HG02610 (cell line): ENCODE results near the gene PROCA1.
"Not testable (repeated sequence)": the region's sequence is repeated elsewhere in the genome, so short reads cannot be mapped to it uniquely, and the experiment has no call there.

Source experiments
- ATAC-seq: cut with Tn5 transposase; IDR thresholded peaks from one replicate; pipeline ENCODE4 v1.9.1; 2021; ENCODE audit warnings: mild to moderate bottlenecking, moderate library complexity; ENCODE audit not compliant: unreplicated experiment

The PROCA1 gene

DNA sequence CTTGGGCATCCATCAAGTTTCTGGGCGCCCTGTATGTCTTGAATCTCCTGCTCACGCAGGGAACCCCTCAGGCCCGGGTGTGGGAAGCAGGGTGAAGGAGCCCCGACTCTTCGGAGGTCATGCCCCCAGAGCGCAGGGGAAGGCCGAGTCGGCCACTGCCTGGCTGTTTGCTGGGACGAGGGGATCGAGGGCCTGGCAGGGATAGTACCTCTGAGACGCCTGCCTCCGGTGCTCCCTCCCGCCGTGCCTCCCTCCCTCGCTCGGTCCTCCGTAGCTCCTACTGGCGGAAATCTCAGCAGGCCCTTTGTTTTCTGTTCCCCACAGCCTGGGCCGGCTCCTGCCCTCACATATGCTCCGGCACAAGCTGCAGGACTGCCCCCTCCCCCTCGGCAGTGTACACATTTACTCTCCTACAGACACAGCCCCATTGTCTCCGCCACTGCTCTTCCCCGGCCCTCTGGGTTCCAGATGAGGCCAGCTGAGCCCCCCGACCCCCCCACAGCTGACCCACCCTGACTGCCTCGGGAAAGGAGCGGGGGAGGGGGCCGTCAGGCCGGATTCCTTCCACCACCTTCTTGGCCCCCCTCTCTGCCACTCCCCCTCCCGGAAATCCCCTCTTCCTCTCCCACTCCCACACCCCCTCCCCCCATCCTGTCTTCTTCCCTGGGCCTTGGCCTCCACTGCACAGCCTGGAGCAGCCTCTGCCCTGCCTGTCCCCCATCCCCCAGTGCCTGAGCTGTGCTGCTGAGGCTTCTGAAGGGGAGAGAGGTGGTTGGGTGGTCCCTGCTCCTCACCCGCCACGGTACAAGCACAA lies 33.5 kb upstream of the PROCA1 start:
- ATAC-seq, result no peak

DNA sequence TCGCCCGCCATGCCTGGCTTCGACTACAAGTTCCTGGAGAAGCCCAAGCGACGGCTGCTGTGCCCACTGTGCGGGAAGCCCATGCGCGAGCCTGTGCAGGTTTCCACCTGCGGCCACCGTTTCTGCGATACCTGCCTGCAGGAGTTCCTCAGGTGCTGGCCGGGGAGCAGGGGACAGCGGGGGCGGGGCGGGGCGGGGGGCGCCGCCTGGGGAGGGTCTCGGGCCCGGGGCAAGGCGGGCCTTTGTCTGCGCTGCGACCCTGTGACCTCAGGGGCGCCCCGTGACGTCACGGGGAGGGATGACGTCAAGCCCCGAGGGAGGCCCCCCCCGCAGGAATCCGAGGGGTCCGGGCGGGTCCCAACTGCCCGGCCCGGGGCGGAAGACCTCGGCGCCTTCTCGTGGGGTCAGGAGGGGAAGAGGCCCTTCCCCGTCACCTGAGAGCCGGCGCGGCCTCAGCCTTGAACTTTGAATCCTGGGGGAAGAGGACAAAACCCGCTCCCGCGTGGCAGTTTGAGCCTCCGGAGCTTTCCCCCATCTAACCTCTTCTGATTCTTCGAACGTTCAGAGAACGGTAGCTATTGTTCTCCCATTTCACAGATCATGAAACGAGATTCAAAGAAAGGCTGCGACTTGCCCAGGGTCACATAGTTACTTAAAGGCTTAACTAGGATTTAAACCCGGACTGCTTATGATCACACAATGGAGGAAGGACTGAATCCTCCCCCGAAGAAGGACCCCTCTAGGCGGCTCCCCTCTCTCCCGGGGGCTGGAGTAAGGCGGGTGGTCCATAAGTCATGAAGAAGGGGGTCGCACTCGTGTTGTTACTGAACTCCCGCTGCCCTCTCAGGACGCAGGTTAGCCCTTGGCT lies 32.6 kb upstream of the PROCA1 start:
- ATAC-seq, result peak; percentile 23

DNA sequence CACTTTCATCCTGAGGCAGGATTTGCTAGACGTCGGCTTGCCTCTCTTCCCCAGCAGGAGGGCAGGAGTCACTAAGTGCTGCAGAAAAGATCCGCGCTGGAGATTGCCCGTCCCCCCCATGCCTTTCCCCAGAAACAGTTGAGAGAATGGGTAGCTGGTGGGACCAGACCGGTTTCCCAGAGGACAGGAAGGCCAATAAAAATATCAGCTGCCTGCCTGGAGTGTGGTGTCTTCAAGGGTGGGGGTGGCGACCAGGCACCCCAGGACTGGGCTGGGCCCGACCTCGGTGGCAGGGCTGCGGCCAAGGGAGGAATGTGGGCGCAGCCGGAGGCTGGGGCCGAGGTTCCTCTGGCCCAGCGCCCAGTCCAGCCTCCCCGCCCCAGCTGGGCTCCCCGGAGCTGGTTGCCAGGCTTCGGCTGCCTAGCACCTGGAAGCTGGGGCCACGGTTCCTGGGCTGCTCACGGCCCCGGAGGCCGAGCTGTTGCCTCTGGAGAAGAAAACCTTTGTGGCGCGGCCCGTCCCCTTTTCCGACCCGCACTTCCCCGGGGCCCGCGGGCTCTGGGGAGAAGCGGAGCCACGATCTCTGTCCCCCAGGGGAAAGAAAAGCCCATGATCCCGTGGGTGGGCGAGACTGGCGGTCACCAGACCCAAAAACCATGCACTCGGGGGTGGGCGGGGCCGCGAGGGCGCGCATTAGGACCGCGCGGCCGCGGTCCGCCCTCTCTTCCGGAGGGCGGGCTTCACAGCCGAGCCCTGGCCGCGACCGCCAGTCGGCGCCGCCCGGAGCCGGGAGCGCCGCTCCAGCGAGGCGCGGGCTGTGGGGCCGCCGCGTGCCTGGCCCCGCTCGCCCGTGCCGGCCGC lies 31.8 kb upstream of the PROCA1 start, which contains the start of gene TRAF4:
TRAF4 (plus strand) TSS at position 769 of the 861 bp plus-strand sequence. CDS start 102 bp downstream, outside the sequence.
- ATAC-seq, result peak; percentile 61

DNA sequence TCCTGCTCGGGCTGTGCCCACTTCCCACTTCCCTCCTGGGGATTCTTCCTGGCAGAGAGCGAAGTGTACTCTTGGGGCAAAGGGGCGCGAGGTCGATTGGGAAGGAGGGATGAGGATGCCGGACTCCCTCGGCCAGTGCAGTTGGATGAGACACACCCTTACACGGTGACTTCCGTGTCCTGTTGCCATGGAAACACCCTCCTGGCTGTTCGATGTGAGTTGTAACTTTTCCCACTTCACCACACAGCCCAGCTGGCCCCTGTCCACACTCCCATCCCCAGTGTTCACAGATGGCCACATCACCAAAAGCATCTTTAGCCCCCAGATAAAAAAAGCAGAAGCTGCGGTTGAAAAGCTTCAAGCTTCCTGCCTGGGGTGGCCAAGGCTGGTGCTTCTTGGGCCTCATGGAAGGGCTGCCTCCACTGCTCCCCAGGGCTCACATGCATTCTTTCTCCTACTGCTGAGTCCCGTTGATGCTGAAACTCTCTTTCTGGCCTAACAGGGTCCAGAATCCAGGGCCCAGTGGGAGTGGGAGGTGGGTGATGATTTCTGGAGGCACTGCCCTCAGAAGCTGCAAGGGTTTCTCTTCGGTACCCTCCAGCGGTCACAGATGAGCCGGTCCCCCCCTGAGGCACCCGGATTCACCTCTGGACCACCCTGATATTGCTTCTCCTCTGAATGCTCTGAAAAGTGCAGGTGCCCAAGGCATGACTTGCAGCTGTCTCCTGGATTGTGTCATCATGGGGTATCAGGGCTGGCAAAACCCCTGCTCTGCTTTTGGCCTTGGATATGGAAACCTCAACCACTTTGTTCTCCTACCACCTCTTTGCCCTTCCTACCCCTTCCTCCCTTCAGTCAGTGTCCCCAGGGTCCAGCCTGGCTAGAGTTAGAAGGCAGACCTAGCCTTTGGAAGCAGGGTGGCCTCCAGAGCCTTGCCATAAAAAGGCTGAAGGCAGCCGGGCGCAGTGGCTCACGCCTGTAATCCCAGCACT lies 30.0 kb upstream of the PROCA1 start:
- ATAC-seq, result no peak

DNA sequence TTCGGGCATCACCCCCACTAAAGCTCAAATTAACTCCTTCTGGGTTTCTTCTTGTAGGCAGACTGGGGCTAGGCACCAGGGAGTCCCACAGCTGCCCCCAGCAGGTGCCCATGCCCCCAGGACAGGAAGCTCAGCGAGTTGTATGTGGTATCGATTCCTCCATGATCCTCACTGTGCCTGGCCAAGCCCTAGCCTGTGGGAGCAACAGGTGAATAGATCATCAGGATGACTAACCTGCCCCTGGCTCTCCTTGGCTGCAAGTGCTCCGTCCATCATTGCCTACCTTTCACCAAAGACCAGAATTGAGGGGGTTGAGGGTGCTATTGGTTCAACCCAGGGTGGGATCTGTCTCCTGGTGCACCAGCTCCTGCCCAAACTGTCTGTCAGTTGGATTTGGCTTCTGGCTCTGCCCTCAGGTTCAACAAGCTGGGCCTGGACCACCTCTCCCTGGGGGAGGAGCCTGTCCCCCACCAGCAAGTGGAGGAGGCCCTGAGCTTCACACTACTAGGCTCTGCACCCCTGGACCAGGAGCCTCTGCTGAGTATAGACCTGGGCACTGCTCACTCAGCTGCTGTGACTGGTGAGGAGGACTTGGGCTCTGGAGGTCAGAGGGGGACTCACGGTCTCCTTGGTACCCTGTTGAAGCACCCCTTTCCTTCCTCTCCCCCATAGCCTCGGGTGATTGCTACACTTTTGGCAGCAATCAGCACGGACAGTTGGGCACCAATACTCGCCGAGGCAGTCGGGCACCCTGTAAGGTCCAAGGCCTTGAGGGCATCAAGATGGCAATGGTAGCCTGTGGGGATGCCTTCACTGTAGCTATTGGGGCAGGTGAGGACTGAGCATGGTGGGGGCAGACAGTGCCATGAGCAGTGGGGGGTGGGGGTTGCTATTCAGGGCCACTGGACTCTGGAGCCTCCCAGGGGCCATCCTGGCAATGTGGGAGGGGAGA lies 29.0 kb upstream of the PROCA1 start:
- no peak for ATAC-seq

DNA sequence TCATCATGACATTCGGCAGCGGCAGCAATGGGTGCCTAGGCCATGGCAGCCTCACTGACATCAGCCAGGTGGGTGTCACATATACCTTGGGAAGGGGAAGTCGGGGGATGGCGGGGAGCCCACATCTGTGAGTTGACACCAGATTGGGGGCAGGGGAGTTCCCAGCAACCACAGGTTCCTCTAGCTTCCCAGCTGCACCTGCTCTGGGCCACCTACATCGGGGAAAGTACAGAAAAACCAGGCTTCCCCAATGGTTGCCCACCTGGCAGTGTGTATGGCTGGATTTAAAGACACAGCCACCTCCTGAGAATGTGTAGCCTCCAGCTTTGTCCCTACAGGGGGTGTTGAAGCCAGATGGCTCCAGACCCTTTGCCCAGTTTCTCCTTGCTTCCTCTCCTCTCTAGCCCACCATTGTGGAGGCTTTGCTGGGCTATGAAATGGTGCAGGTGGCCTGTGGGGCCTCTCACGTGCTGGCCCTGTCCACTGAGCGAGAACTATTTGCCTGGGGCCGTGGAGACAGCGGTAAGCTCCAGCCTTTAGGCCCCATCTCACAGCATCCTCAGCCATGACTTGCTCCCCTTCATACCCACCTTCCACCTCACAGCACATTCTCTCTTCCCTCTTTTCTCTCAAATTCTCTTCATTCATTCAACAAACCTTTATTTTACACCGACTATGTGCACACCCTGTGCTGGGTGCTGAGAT lies 27.1 kb upstream of the PROCA1 start:
- ATAC-seq, result peak; percentile 31

DNA sequence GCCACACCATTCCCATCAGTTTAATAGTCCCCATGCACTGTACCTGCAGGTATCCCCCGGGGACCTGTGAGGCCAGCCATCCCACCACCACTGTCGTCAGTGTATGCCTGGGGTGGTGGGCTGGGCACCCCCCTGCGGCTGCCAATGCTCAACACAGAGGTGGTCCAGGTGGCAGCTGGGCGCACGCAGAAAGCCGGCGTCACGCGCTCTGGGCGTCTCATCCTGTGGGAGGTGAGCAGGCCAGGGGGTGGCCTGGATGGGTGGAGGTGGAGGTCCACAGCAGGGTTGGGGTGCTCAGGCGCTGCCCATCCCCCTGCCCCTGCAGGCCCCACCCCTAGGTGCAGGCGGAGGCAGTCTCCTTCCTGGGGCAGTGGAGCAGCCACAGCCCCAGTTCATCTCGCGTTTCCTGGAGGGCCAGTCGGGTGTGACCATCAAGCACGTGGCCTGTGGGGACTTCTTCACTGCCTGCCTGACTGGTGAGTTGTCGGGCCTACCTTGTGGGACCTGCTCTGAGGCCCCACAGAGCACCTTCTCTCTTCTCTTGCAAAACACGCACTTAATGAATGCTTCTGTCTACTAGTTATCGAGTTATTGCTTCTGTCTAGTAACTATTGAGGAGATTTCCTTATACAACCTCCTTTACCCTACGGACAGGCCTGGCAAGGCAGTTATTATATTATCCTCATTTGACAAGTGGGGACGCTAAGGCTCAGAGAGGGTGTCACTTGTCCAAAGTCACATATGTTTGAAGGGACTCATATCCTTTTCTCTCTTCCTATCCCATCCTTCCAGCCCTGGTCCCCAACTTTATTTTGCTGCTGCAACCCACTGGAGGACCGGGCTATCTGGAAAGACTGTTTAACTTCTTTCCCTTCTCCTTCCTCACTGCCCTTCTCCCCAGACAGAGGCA lies 26.3 kb upstream of the PROCA1 start:
- ATAC-seq, result peak; percentile 53

DNA sequence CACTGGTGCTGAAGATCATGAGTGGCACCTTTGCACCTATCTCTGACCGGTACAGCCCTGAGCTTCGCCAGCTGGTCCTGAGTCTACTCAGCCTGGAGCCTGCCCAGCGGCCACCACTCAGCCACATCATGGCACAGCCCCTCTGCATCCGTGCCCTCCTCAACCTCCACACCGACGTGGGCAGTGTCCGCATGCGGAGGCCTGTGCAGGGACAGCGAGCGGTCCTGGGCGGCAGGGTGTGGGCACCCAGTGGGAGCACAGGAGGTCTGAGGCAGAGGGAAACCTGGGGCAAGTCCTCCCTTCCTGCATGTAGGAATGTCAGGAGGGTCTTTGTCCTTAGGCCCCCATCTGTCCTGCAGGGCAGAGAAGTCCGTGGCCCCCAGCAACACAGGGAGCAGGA lies 25.6 kb upstream of the PROCA1 start:
- no peak for ATAC-seq

DNA sequence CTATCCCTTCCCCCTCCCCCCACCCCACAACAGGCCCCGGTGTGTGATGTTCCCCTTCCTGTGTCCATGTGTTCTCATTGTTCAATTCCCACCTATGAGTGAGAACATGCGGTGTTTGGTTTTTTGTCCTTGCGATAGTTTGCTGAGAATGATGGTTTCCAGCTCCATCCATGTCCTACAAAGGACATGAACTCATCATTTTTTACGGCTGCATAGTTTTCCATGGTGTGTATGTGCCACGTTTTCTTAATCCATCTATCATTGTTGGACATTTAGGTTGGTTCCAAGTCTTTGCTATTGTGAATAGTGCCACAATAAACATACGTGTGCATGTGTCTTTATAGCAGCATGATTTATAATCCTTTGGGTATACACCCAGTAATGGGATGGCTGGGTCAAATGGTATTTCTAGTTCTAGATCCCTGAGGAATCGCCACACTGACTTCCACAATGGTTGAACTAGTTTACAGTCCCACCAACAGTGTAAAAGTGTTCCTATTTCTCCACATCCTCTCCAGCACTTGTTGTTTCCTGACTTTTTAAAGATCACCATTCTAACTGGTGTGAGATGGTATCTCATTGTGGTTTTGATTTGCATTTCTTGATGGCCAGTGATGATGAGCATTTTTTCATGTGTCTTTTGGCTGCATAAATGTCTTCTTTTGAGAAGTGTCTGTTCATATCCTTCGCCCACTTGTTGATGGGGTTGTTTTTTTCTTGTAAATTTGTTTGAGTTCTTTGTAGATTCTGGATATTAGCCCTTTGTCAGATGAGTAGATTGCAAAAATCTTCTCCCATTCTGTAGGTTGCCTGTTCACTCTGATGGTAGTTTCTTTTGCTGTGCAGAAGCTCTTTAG lies 24.5 kb upstream of the PROCA1 start:
- ATAC-seq, result not testable (repeated sequence)

DNA sequence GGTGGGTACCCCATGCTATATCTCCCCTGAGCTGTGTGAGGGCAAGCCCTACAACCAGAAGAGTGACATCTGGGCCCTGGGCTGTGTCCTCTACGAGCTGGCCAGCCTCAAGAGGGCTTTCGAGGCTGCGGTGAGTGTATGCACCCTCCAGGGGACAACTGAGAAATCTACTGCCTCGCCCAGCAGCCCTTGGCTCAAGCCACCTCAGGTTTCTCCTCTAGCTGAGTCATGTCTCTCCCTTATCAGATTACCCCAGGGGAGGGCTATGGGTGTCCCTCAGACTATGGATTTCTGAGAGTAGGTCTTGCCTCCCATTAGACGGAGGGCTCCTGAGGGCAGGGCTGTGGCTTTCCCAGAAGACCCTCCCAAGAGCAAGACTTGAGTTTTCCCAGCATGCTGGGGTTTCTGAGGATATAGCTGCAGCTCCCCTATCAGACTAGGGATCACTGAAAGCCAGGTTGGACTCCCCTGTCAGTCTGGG lies 23.6 kb upstream of the PROCA1 start:
- ATAC-seq, result no peak

DNA sequence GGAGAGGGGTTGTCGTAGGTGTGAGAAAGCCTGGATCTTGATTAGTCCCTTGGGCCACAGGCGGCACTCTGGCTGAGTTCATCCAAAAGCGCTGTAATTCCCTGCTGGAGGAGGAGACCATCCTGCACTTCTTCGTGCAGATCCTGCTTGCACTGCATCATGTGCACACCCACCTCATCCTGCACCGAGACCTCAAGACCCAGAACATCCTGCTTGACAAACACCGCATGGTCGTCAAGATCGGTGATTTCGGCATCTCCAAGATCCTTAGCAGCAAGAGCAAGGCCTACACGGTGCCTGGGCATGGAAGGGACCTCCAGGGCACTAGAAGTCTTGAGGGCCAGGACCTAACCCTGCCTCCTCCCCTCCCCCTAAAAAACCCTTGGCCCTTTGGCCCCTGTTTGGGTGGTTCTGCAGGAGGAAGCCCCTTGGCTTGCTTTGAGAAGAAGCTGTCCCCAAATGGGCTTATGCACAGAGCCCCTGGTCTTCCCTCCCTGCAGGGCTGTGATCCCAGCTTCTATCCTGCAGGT lies 23.1 kb upstream of the PROCA1 start:
- no peak for ATAC-seq

DNA sequence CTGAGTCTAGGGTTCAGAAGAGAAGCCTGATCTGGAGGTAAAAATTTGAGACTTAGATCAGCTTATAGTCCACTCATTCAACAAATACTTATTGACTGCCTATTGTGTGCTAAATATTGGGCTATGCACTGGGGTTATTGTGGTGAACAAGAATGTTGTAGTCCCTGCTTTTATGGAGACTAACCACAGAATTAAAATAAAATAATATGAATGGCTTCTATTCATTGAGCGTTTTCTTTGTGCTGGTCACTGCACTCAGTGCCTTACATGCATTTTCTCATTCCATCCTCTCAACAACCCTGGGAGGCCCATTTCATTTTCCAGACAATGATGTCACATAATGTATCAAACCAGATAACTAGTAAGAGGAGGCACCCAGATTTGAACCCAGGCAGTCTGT lies 21.7 kb upstream of the PROCA1 start:
- no peak for ATAC-seq

DNA sequence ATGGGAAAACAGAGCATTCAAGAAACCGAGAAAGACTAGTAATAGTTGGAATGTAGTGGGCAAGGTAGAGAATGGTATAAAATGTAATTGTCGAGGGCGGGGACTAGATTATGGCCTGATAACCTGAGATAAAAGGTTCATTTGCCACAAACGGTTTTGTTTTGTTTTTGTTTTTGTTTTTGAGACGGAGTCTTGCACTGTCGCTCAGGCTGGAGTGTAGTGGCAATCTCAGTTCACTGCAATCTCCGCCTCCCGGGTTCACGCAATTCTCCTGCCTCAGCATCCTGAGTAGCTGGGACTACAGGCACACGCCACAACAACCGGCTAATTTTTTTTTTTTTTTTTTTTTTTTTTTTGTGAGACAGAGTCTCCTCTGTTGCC lies 18.3 kb upstream of the PROCA1 start:
- no peak for ATAC-seq

DNA sequence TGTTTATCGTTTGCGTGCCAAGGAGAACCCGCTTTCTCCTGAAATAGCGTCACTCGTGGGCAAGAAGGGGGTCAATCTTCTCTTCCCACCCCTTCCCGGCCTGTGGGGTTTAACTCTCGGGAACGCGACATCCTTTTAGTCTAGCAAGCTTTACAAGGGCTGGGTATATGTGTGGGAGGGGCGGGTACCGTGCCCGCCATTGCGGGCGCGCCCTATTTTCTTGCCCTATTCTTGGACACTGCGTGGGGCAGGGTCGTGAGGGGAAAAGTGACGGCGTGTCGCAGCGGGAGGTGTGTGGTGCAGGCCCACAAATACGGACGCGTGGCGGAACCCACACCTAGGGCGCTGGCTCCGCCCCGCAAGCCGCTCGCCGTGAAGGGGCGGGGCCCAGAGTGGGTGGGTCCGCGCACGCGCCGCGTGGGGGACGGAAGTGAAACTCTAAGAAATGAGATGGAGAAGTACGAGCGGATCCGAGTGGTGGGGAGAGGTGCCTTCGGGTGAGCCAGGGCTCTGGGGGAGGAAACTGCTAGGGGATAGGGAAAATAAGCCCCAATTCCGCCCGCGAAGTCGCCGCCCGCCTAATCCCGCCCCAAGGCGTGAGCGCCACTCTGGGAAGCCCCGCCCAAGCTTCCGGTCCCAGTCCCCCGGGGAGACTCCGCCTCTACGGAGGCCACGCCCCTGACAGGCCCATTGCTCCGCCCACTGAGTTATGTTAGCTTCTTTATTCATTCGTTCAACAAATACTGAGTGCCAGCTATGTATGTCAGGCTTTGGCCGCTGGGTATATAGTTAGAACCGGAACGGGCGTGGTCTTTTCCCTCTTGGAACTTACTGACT lies 16.9 kb upstream of the PROCA1 start, which contains the start of gene NEK8:
NEK8 (plus strand) TSS at position 425 of the 837 bp plus-strand sequence; CDS start at position 451, 26 bp downstream.
- peak; percentile 25 for ATAC-seq
